Activated CD4-positive, alpha-beta T cell treated with anti-CD3 and anti-CD28 coated beads, Interleukin-2, amount 50 U/mL, for 4 hours (primary cell): ENCODE measurements around the gene ZNF784.
A peak's percentile ranks its signal among the peaks of the same experiment; 100 is the strongest.

Source experiments
- DNase-seq, 2 experiments: peaks; one replicate each; pipeline ENCODE4 v3.0.0-alpha.2; 2020

ZNF784 gene

DNA sequence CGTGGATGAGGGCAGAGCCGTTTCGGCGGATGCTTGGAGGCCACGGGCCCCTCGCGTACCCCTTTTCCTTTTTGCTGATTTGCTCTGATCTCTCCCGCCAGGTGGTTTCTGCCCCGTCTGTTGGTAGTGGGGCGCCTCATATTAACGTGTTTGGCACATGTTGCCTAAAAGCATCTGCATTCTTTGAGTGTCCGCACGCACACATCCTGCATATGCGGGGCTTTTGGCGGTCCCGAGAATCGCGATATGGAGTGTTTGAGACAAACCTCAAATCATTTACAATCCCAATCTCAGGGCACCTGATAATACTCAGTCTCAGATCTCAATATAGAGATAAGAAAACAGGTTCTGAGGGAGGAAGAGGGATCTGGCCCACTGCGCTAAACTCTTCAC, 31.3 kb upstream of the ZNF784 start:
- DNase-seq: no peak

DNA sequence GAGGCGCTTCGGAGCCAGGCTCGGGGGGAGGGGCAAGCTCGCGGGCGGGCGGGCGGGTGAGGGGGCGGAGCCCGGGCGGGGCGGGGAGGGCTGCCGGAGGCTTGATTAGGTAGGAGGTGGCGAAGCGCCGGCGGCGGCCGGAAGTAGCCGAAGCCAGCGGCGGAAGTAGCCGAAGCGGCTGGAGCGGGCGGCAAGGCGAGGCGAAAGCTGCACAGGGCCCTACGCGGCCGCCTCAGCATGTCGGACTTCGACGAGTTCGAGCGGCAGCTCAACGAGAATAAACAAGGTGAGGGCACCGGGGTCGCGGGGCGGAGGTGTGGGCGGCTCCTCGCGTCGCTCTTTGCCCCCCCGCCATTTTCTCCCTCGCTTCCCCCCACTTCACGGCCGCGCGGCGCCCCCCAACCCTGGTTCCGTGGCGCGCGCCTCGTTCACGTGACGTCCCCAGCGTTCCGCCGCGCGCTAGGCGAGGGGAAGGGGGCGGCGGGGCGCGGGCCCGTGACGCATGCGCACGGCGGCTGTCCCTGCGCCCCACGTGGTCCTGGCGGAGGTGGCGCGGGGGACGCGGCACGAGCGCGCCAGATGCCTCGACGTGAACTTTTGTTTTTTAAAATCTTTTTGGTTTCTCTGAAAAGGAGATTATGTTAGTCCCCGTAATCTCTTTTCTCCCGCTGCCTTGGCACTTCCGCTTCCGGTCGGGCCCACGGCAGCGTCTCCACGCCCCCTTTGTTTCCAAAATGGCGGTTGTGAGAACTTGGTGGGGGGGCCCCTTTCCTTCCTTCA, 30.7 kb upstream of the ZNF784 start, which contains the start of gene U2AF2:
Gene U2AF2, plus strand, starts transcription at position 168 of the 780 bp plus-strand sequence. Its CDS starts 70 bp downstream, at position 238.
- DNase-seq: peak; percentile 95 to 96

DNA sequence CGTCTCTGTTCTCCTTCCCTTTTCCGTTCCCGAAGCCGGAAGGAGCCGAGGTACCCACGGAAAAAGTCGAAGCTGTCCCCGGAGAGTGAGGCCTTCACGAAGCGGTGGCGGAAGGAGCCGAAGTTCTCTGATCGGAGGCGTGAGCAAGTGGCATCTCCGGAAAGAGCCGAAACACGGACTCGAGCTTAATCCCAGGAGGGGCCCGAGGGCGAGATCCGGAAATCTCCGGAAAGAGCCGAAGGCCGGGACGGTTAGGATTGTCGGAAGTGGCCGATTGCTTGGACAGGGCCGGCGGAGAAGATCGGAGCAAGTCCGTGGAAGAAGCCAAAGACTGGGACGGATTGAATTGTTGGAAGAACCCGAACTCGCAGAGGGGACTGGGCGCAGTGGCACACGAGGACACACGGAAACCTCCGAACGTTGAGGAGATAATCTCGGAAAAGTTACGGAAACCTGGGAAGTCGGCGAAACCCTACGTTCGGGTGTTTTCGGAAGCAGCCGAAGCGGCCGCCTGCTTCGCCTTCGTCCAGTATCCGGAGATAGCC, 30.0 kb upstream of the ZNF784 start:
- DNase-seq: peak; percentile 97 to 98

DNA sequence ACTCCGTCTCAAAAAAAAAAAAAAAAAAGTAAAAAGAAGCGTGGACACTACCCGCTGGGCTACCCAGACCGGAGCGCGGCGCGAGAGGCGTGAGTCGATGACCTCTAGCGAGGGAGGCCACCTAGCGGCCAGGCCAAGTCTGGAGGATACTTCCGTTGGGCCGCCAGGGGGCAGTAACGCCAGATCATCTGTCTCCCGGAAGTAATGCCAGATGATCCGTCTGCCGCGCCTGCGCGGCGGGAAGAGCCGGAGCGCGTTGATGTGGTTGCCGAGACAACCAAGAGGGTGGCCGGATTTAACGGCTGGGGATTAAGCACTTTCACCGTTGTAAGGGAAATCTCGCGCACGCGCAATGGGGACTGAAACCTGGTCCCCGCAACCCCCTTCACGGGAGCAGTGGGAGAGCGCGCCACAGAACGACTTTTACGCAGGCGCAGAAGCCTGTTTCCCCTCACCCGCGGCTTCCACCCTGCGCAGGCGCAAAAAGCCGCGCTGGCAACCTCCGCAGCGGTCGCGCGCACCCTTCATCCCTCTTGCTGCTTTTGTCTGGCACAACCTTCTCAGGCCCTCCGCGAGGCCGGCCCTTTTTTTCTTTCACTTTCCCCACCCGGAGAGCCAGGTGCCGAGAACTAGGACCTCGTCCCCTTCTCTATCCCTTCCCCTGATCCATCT, 29.4 kb upstream of the ZNF784 start:
- peak; percentile 98 to 99 for DNase-seq

DNA sequence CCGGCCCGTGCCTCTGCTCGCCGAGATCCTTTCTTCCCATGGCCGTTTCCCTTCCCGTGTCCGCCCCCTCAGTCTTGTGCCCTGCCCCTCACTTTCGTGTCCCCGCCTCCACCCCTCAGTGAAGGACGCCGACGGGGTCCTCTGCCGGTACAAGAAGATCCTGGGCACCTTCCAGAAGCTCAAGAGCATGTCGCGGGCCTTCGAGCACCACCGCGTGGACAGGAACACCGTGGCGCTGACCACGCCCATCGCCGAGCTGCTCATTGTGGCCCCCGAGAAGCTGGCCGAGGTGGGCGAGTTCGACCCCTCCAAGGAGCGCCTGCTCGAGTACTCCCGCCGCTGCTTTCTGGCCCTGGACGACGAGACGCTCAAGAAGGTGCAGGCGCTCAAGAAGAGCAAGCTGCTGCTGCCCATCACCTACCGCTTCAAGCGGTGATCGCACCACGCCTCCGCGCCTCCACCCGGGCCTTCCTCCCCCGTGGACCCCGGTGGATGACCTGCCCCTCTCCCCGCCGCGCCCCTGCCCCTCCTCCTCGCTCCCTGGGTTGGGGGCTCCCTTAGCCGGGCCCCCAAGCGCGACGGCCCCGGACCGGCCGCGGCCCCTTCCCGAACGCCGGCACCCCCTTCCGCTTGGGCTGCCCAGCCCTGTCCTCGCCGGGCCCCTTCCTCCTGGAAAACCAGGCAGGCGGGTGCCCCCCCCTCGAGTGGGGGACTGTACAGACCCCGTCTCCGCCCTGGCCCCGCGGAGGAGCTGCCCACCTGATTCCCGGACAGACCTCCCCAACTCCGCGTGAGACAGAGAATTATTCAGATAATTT, 28.2 kb upstream of the ZNF784 start:
- no peak for DNase-seq

DNA sequence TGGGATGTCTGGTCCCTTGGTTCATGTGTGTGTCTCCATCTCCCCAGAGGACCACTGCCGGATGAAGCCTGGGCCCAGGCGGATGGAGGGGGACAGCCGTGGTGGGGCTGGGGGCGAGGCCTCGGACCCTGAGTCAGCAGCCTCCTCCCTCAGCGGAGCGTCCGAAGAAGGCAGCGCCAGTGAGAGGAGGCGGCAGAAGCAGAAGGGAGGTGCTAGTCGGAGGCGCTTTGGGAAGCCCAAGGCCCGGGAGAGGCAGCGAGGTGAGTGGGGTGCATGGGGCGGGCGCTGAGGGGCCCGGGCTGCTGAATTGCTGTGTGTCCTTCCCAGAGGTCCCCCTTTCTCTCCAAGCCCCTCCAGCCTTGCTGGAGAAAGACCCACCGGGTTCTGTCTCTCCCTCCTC, 26.9 kb upstream of the ZNF784 start:
- no peak for DNase-seq

DNA sequence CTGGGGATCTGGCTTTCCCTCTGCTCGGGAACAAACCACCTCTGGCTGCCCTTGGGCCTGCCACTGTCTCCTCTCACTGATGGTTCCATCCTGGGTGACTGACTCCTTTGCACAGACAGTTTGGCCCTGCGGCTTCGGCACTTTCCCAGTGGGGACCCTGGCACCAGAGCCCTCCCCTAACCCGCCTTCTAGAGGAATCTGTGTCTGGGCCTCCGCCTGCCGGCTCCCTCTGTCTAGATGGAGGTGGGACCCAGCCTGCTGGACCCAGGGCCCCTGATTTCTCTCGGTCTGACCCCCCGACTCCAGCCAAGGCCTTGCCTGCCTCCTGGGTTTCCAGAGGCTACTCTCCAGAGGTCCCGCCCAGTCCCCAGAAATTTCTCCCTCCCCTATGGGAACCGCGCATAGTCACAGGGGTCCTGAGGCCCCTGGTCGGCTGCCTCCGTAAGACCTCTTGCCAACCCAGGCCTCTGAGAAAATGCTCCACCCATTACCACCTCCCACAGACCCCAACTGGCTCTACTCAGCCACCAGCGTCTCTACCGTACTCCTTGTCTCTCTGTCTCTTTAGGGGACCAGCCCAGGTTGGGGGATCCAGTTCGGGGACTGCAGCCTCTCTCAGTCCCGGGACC, 26.4 kb upstream of the ZNF784 start:
- DNase-seq: no peak

DNA sequence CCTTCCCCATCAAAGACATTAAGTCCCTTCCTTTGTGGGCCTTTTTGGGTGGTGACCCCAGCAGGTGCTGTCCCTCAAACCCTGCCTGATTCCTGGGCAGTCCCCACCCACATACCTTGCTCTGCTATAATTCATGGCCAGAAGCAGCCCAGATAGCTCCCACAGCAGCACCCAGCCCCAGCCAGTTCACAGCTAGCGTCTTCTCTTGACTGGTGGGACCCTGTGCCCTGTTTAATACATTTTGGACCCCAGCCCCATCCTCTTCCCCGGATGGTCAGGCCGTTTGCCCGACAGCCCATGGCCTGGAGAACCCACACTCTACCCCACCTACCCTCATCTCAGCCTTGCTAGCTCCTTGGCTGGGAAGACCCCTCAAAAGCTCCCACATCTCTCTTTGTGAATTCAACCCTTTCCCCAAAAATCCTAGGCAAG, 25.8 kb upstream of the ZNF784 start:
- DNase-seq: no peak

DNA sequence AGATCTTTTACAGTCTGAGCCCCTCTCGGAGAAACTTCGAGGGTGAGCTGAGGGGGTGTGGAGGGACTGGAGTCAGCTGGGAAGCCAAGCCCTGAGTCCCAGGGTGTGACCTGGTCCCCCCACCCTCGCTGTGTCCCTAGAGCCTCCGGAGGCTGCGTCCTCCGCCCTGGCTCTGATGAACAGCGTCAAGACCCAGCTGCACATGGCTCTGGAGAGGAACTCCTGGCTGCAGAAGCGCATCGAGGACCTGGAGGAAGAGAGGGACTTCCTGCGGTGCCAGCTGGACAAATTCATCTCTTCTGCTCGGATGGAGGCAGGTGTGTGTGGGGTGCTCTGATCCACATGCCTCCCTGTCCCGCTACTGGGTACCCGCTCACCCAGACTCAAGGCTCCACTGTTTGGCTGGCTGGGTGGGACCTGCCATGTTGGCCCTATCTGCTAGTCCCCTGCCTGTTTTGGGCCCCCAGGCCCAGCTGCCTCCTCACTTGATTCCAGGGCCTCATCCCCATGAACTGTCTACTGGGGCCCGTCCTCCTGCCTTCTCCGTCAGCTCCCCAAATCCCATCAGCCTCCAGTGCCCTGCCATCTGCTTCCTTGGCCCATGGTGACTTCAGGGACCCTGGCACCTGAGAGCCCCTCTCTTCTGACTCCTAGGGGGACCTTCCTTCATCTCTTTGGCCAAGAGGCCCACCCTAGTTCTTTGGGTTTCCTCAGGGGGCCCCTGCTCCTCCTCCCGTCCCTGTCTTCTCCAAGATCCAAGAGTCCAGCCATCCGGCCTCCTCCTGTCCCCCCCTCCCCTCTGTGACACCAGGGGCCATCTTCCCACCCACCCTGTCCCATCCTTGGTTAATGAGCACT, 25.1 kb upstream of the ZNF784 start:
- DNase-seq: no peak

DNA sequence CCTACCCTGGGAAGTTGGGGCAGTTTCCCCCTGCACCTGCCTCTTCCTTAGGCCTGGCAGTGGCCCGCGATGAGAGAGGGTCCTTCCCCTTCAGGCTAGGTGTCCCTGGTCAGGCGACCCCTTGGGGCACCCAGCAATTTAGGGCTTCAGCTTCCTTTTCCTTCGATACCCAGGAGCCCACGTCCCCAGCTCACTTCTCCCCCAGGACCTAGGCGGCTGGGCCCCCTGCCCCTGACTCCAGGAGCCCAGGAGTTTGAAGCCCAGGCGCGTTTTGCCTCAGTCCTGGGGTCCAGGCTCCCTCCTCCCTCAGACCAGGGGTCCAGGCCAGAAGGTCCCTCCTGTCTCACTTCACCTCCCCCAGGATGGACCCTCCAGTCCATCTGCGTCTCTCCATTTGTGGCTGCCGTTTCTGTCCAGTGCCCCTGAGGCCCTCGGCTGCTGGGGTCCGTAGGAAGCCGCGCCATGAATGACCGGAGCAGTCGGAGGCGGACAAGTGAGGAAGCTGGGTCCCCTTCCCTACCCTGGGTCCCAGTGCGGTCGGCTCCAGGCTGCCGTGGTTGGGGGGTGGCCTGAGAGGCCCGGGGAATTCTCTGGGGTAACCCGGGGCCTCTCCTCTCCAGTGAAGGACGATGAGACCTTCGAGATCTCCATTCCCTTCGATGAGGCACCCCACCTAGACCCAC, 24.4 kb upstream of the ZNF784 start:
- no peak for DNase-seq

DNA sequence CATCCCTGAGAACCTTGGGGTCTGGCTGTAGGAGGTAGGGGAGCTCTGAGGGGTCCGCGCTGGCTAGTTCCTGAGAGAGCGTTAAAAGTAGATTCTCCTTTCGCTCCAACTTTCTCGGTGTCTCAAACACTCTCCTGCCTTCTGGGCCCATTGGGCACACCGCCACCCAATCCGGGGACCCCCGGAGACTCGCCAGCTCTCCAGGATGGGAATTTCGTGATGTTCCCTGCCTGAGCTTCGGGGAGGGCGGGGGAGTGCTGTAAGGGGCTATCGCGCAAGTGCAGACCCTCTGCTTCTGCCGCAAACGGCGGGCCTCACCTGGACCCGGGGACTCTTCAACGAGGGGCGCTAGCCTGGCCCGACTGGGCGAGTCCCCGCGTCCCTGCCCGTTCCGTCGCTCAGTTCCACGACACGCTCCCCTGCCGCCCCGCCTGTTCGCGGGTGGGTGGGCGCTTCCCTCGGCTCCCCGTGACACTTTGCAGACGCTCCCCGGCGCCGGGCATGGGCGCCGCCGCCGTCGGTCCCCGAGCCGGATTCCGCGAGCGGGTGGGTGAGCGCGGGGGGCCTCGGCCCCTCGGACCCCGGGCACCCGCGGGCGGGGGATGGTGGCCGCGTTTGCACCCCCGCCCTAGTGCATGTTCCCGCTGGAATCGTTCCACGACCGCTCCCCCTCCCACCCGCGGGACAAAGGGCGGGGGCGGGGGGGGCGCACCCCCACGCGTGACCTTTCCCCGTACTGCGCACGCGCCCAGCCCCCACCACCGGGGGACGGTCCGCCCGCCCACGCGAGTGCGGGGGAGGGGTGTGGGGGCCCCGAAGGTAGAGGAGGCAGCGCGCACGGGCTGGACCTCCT, 23.6 kb upstream of the ZNF784 start, which contains the start of gene CCDC106:
Gene CCDC106, plus strand, starts transcription at position 481 of the 853 bp plus-strand sequence. CDS start 835 bp downstream, outside the sequence.
- peak; percentile 51 to 59 for DNase-seq

DNA sequence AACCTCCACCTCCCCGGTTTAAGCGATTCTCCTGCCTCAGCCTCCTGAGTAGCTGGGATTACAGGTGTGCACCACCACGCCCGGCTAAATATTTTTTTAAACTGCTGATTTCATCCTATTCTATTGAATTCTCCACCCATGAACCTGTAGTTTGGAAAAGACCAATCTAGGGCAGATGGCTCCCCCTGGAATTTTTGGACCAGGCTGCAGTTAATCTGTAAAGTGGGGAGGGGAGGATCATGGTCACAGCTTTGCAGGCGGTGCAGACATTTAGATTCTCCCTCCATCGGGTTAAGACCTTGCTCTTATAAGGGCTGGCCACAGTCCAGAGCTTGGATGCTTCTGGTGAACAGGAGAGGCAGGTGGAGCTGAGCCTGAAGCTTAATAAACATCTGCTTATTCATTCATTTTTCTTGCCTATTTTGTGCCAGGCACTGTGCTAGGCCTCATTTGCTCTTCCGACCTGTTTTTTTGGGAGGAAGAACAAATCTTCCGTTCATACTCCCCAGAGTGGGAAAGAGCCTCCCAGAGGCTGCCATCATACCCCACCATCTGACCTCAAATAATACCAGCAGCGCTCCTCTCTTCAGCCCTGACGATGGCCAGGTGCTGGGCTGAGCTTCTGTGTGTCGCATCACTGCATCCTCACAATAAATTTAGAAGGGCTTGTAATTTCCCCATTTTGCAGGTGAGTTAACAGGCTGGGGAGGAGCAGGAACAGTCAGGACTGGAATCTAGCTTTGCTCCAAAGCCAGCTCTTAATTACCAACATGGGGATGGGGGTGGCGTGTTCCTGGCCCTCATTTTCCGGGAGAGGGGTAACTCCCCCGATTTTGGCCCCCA, 22.7 kb upstream of the ZNF784 start:
- DNase-seq: no peak

DNA sequence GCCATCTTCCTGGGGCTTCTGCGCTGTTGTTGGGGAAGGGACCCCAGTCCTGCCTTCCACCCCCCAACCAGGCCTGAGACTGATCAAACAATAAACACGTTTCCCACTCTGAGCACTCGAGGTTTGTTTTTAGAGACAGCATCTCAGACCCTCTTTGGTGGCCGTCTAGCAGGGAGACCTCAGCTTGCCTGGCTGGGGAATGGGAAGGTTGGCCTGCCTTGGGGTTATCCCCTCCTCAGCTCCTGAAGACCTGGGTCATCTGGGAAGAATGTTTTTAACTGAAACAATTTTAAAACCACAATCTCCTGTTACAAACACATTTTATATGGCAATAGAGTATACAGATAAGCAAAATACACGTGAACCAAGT, 21.1 kb upstream of the ZNF784 start:
- no peak for DNase-seq

DNA sequence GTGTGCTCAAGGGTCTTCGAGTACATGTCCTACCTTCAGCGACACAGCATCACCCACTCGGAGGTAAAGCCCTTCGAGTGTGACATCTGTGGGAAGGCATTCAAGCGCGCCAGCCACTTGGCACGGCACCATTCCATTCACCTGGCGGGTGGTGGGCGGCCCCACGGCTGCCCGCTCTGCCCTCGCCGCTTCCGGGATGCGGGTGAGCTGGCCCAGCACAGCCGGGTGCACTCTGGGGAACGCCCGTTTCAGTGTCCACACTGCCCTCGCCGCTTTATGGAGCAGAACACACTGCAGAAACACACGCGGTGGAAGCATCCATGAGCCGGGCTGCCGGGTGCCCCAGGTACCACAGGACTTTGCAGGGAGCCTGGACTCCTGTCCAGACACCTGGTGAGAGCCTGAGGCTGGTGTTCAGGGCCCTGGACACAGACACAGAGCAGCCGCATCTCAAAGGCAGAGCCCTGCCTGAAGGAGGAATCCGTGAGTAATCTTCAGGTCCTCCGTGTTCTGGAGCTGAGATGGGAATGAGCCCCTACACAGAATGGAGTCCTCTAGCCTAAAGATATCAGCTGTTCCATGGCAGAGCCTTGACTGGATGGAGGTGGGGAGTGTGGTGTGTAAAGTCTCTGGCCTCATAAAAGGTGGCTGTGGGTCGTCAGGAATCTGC, 20.6 kb upstream of the ZNF784 start:
- no peak for DNase-seq

DNA sequence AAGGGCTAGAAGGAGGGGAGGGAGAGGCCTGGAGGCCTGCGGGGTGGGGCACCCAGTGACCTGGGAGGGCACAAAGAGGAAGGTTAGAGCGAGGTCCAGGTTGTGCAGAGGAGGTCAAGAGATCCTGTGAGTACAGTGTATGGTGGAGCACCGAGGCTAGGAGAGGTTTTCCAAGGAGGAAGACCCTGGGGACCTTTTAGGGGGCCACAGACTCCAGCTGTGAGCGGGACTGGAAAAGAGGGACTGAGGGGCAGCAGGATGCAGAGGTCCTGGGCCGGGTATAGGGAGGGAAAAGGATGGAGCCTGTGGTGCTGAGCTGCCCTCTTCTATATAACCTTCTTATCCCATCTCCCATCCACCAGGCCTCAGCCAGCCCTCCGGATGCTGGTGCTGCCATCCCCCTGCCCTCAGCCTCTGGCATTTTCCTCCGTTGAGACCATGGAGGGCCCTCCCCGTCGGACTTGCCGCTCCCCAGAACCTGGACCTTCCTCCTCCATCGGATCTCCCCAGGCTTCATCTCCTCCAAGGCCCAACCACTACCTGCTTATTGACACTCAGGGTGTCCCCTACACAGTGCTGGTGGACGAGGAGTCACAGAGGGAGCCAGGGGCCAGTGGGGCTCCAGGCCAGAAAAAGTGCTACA, 19.9 kb upstream of the ZNF784 start:
- DNase-seq: no peak

DNA sequence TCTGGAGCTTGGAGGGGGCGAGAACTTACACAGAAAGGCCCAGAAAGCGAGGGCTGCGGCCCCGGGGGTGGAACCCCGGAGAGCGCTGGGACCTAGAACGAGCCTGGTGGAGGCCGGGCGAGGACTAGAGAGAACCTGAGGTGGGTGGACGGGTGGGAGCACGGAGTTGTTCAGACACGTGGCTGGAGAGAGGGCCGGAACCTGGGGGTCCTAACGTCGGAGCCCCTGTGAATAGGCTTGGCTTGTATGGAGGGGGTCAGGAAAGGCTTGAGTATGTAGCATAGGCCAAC, 19.5 kb upstream of the ZNF784 start:
- no peak for DNase-seq

DNA sequence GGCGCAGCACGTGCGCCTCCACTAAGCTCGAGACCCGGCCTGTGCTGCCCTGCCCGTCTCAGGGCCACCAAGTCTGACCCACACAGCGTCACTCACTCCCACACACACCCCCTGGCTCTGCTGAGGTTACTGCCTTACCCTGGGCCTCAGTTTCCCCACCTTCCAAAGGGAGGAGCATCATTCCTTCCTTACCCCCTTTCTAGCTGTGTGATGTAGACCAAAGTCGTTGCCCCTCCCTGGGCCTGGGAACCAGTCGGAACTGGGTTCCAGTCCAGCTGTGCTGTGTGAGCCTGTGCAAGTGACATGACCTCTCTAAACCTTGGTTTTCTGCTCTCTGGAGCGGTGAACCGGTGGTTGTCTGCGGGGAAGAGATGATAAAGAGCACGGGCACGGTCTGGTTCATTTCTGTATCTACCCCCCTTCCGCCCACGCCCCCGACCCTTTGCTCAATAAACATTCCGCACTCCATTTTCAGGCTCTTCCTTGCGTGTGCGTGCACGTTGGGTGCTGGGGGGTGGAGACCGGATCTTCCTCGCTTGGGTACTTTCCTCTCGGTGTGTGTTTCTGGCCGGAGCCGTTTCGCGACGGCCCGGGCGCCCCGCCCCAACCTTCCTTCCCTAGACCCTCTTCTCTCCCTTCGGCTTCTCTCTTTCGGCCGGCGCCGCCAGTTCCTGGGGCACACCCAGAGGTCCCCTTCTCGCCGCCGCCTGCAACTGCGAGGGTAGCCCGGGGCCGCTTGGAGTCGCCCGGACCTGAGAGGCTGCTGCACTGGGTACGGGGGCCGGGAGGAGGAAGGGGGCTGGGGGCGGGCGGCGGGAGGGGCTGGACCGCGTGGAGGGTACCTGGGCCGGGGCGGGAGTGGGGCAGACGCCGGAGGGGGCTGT, 18.9 kb upstream of the ZNF784 start, which contains the start of gene ZNF581:
Gene ZNF581, plus strand, starts transcription at position 647 of the 884 bp plus-strand sequence. CDS start 923 bp downstream, outside the sequence.
- peak; percentile 74 to 76 for DNase-seq
